ENCODE results near the gene SLX9. TPM values are rescaled to one million over a fixed set of nuclear protein-coding genes. Genes with fewer than 3 reads are reported as not detected.

Gene SLX9
- total and polyA plus RNA-seq, 10 donors, result 6.1 to 35.4 (median 27.0) TPM

- no peak for TF ChIP-seq CTCF (IDR thresholded peaks at IDR 0.05 in 8 of 11, conservative IDR thresholded peaks at IDR 0.05 in 3 of 11)
- TF ChIP-seq POLR2AphosphoS5 (IDR thresholded peaks at IDR 0.05), result no peak
- TF ChIP-seq POLR2A (IDR thresholded peaks at IDR 0.05), result no peak
- H3K9me3 ChIP-seq, result peaks cover 0 to 5% (median 0%) of the 10 kb centered on the region in 8 donors
- WGBS, 5 donors, result 77 to 90% (median 85%) methylated on average over 6 of the region's 6 CpGs
- H3K36me3 ChIP-seq, result peaks cover 0 to 4% (median 0%) of the 10 kb centered on the region in 6 donors
- intact Hi-C loops (cut with DNase I; ENCODE audit: low total_unique reads), result loop anchor here (10.0 kb wide), 1 partner anchor 125 kb away; the partner anchor contains the start of gene UBE2G2
- peaks cover 49 to 100% (median 92%) of the 10 kb centered on the region in 6 donors for H3K4me1 ChIP-seq
- peaks cover 0 to 23% (median 4%) of the 10 kb centered on the region in 7 donors for H3K27me3 ChIP-seq (replicated peaks in 1 of 7)
- peak; percentile 74 for DNase-seq
- H3K4me3 ChIP-seq, result peak overlapping the region in 1 of 8 donors; percentile 86
- peak overlapping the region; percentile 77 to 97 (median 92) for H3K27ac ChIP-seq
Observed at GRCh38 chr21:44929242-44929798, 10.5 kb upstream of the SLX9 start.

- H3K27ac ChIP-seq, result peak overlapping the region; percentile 77 to 97 (median 92)
- H3K4me1 ChIP-seq, result peaks cover 49 to 100% (median 86%) of the 10 kb centered on the region in 6 donors
- 67 to 78% (median 75%) methylated on average over 9 of the region's 9 CpGs for WGBS, 5 donors
- peaks cover 0 to 23% (median 4%) of the 10 kb centered on the region in 7 donors for H3K27me3 ChIP-seq (replicated peaks in 1 of 7)
- DNase-seq, result peak; percentile 79
- intact Hi-C loops (cut with DNase I; ENCODE audit: low total_unique reads), result loop anchor here (5.0 to 10.0 kb wide), 2 partner anchors 38 to 125 kb away; partner anchors contain the start of gene UBE2G2
- peaks cover 0 to 10% (median 0%) of the 10 kb centered on the region in 6 donors for H3K36me3 ChIP-seq
- H3K4me3 ChIP-seq, result peak overlapping the region in 1 of 8 donors; percentile 86
- peaks cover 0 to 5% (median 0%) of the 10 kb centered on the region in 8 donors for H3K9me3 ChIP-seq
- TF ChIP-seq POLR2A (IDR thresholded peaks at IDR 0.05) (no peak), POLR2AphosphoS5 (IDR thresholded peaks at IDR 0.05) (peak in 1 of 3 donors; percentile 16), CTCF (IDR thresholded peaks at IDR 0.05 in 8 of 11, conservative IDR thresholded peaks at IDR 0.05 in 3 of 11) (no peak)
Observed at GRCh38 chr21:44929799-44930542, 9.9 kb upstream of the SLX9 start.

GRCh38 chr21:44930543-44930981, 9.3 kb upstream of the SLX9 start:
- peak; percentile 93 for DNase-seq
- peaks cover 46 to 94% (median 80%) of the 10 kb centered on the region in 6 donors for H3K4me1 ChIP-seq
- H3K36me3 ChIP-seq, result peaks cover 0 to 15% (median 0%) of the 10 kb centered on the region in 6 donors
- peaks cover 0 to 23% (median 4%) of the 10 kb centered on the region in 7 donors for H3K27me3 ChIP-seq (replicated peaks in 1 of 7)
- intact Hi-C loops (cut with DNase I; ENCODE audit: low total_unique reads), result loop anchor here (5.0 kb wide), 1 partner anchor 38 kb away; no protein-coding TSS in a partner anchor
- WGBS, 5 donors, result 8 to 32% (median 19%) methylated on average over 12 of the region's 12 CpGs
- peaks cover 0 to 5% (median 0%) of the 10 kb centered on the region in 8 donors for H3K9me3 ChIP-seq
- TF ChIP-seq POLR2AphosphoS5 (IDR thresholded peaks at IDR 0.05) (no peak), POLR2A (IDR thresholded peaks at IDR 0.05) (no peak), CTCF (IDR thresholded peaks at IDR 0.05 in 8 of 11, conservative IDR thresholded peaks at IDR 0.05 in 3 of 11) (no peak)
- peak overlapping the region in 7 of 8 donors; percentile 56 to 86 (median 67) for H3K4me3 ChIP-seq
- peak overlapping the region; percentile 77 to 97 (median 92) for H3K27ac ChIP-seq
